Measurements from ENCODE around the gene CCDC194. TPM values are rescaled to one million over a fixed set of nuclear protein-coding genes. Genes with fewer than 3 reads are reported as not detected.
A peak's percentile ranks its signal among the peaks of the same experiment; 100 is the strongest.

Gene CCDC194
- total and polyA plus RNA-seq, 2 of the 13 experiments (the other 11 are each of a cell fraction or from before 2014, with no cell fraction given): 0.13 to 0.21 TPM

DNA sequence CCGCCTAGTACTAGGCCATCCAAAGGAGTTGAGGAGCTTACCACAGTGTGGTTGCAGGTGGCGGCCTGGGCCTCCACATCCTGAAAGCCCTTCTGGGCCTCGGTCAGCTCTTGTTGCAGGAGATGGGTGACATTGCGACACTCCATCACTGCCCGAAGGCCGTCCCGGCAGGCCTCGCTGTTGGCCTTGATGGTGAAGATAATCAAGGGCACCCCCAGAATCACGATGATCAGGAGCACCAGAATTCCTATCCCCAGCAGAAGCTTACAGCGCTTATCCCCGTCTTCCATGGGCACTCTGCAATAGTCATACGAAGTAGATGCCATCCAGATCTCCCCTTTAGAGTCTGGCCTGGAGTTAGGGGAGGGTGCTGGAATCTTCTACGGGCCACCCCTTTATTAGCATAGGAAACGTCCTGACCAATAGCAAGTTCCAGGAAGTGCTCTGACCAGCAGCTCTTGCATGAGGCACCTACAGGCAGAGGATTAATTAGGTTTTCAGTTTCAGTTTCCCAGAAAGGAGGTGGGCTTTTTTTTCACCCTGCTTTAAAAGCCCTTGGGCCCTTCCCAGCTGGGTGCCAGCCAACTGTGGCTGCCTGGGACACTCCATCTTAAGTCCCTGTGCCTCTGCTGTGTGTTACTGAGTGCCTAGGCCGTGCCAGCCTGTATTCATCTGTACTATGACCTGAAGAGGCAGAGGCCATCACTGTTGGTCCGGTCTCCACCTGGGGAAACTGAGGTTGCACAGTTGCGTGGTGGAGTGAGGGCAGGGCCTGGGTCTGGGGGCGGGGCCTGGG, 11.5 kb upstream of the CCDC194 start, which contains the start of gene BST2 (continued):
- TF ChIP-seq, protein P1, sequence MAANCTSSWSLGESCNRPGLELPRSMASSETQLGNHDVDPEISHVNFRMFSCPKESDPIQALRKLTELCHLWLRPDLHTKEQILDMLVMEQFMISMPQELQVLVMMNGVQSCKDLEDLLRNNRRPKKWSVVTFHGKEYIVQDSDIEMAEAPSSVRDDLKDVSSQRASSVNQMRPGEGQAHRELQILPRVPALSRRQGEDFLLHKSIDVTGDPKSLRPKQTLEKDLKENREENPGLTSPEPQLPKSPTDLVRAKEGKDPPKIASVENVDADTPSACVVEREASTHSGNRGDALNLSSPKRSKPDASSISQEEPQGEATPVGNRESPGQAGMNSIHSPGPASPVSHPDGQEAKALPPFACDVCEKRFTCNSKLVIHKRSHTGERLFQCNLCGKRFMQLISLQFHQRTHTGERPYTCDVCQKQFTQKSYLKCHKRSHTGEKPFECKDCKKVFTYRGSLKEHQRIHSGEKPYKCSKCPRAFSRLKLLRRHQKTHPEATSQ (CRISPR knock-in tag; IDR thresholded peaks at IDR 0.05; ENCODE audit: borderline replicate concordance): no peak
- TF ChIP-seq EZH2 (conservative IDR thresholded peaks at IDR 0.05; ENCODE audit: low read depth, low read length): no peak
- TF ChIP-seq HNRNPL (IDR thresholded peaks at IDR 0.05; ENCODE audit: low read depth, low read length): no peak
- no peak for TF ChIP-seq ZNF644 (CRISPR knock-in tag; IDR thresholded peaks at IDR 0.05; ENCODE audit: low read depth)
- TF ChIP-seq ZNF75D (CRISPR knock-in tag; IDR thresholded peaks at IDR 0.05; ENCODE audit: borderline replicate concordance): no peak
- no peak for TF ChIP-seq EED (CRISPR knock-in tag; IDR thresholded peaks at IDR 0.05)
- peak; percentile 47 for TF ChIP-seq FOSL2 (CRISPR knock-in tag; IDR thresholded peaks at IDR 0.05)
- no peak for TF ChIP-seq TCF12 (IDR thresholded peaks at IDR 0.05)
- no peak for TF ChIP-seq TCF12 (CRISPR knock-in tag; IDR thresholded peaks at IDR 0.05)
- no peak for TF ChIP-seq ZNF317 (CRISPR knock-in tag; IDR thresholded peaks at IDR 0.05)
- TF ChIP-seq SMYD3 (CRISPR knock-in tag; IDR thresholded peaks at IDR 0.05): no peak
- no peak for TF ChIP-seq HOXD1 (CRISPR knock-in tag; IDR thresholded peaks at IDR 0.05)
- TF ChIP-seq ZNF441 (CRISPR knock-in tag; IDR thresholded peaks at IDR 0.05; ENCODE audit: borderline replicate concordance): no peak; the same call in 1 of the 2 replicates
- peak; percentile 64; the same call in 1 of the 2 replicates for TF ChIP-seq PRMT3 (CRISPR knock-in tag; IDR thresholded peaks at IDR 0.05; ENCODE audit: borderline replicate concordance, low read depth)
- no peak for TF ChIP-seq SAFB2 (CRISPR knock-in tag; IDR thresholded peaks at IDR 0.05; ENCODE audit: borderline replicate concordance, low read depth)
- peak; percentile 58; the same call in 1 of the 2 replicates for TF ChIP-seq ZMYM4 (CRISPR knock-in tag; IDR thresholded peaks at IDR 0.05)
- TF ChIP-seq HNF4G (IDR thresholded peaks at IDR 0.05; ENCODE audit: borderline replicate concordance, low read depth, low read length): no peak
- no peak for TF ChIP-seq HNF4G (CRISPR knock-in tag; IDR thresholded peaks at IDR 0.05; ENCODE audit: borderline replicate concordance, low read depth)
- TF ChIP-seq, protein P2, sequence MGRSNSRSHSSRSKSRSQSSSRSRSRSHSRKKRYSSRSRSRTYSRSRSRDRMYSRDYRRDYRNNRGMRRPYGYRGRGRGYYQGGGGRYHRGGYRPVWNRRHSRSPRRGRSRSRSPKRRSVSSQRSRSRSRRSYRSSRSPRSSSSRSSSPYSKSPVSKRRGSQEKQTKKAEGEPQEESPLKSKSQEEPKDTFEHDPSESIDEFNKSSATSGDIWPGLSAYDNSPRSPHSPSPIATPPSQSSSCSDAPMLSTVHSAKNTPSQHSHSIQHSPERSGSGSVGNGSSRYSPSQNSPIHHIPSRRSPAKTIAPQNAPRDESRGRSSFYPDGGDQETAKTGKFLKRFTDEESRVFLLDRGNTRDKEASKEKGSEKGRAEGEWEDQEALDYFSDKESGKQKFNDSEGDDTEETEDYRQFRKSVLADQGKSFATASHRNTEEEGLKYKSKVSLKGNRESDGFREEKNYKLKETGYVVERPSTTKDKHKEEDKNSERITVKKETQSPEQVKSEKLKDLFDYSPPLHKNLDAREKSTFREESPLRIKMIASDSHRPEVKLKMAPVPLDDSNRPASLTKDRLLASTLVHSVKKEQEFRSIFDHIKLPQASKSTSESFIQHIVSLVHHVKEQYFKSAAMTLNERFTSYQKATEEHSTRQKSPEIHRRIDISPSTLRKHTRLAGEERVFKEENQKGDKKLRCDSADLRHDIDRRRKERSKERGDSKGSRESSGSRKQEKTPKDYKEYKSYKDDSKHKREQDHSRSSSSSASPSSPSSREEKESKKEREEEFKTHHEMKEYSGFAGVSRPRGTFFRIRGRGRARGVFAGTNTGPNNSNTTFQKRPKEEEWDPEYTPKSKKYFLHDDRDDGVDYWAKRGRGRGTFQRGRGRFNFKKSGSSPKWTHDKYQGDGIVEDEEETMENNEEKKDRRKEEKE (IDR thresholded peaks at IDR 0.05): no peak
- no peak for TF ChIP-seq ZNF615 (CRISPR knock-in tag; IDR thresholded peaks at IDR 0.05; ENCODE audit: borderline replicate concordance)
- no peak for TF ChIP-seq ZNF564 (CRISPR knock-in tag; IDR thresholded peaks at IDR 0.05)
- no peak for TF ChIP-seq EHMT2 (IDR thresholded peaks at IDR 0.05; ENCODE audit: borderline replicate concordance, low read depth, low read length)
- TF ChIP-seq ZFYVE20 (CRISPR knock-in tag; IDR thresholded peaks at IDR 0.05; ENCODE audit: borderline replicate concordance, low read depth): no peak
- TF ChIP-seq ZBTB8A (CRISPR knock-in tag; IDR thresholded peaks at IDR 0.05; ENCODE audit: borderline replicate concordance, low read depth): no peak
- peak; percentile 81 for TF ChIP-seq POLR2AphosphoS5 (IDR thresholded peaks at IDR 0.05; ENCODE audit: low read depth, low read length)
- TF ChIP-seq, protein P3, sequence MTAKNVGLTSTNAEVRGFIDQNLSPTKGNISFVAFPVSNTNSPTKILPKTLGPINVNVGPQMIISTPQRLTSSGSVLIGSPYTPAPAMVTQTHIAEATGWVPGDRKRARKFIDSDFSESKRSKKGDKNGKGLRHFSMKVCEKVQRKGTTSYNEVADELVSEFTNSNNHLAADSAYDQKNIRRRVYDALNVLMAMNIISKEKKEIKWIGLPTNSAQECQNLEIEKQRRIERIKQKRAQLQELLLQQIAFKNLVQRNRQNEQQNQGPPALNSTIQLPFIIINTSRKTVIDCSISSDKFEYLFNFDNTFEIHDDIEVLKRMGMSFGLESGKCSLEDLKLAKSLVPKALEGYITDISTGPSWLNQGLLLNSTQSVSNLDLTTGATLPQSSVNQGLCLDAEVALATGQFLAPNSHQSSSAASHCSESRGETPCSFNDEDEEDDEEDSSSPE (CRISPR knock-in tag; IDR thresholded peaks at IDR 0.05): no peak
